HG03432 (cell line): ENCODE data around the gene GMFB.

Source experiments
- ATAC-seq: cut with Tn5 transposase; IDR thresholded peaks from one replicate; pipeline ENCODE4 v1.9.1; 2021; ENCODE audit warnings: mild to moderate bottlenecking, moderate library complexity; ENCODE audit not compliant: unreplicated experiment

Gene GMFB

GRCh38 chr14:54435500-54435981 lies 53.2 kb downstream of the GMFB start:
- peak; percentile 52 for ATAC-seq

- no peak for ATAC-seq
Measured at GRCh38 chr14:54428527-54428926, 60.3 kb downstream of the GMFB start.

- no peak for ATAC-seq
Measured at GRCh38 chr14:54427871-54428270, 60.9 kb downstream of the GMFB start.

GRCh38 chr14:54425537-54426274 lies 63.1 kb downstream of the GMFB start:
- no peak for ATAC-seq

- ATAC-seq: no peak
Measured at GRCh38 chr14:54425068-54425467, 63.7 kb downstream of the GMFB start.
